ENCODE measurements around the gene UCKL1. TPM values are rescaled to one million over a fixed set of nuclear protein-coding genes. Genes with fewer than 3 reads are reported as not detected.

Gene UCKL1
- total RNA-seq: 14.5 and 15.9 TPM in 2 replicates

DNA sequence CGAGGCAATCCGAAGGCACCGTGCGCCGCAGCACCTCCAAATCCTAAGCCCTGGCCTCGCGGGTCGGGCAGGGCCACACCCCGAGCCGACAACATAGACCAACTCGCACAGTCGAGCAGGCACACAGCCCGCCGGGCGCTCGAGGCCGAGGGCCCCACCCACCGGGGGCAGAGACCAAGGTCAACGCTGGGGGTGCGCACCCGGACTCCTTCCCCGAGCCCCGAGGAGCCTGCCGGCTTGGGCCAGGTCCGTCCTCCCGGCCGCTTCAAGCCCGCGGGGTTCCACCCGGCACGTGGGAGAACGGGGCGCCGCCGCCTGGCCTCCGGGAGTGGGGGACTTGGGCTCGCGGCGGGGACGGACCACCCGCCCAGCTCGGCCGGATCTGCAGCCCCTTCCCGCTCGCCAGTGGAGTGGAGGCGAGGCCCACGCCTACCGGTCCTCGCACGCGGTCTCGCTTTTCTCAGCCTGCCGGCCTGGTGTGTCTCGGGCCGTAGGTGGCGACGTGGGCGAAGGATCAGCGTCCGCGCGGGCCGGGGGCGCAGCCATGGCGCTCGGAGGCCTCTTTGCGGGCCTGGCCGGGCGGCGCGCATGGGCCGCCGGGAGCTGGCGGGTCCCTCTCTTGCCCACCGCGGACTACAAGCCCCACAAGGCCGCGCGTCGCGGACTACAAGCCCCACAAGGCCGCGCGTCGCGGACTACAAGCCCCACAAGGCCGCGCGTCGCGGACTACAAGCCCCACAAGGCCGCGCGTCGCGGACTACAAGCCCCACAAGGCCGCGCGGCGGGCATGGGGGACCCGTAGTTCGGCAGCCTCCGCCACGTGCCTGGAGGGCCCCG, at the start of gene UCKL1:
TSS of gene UCKL1 (minus strand) at position 590 of the 837 bp plus-strand sequence. CDS start at position 546, 44 bp downstream.

DNA sequence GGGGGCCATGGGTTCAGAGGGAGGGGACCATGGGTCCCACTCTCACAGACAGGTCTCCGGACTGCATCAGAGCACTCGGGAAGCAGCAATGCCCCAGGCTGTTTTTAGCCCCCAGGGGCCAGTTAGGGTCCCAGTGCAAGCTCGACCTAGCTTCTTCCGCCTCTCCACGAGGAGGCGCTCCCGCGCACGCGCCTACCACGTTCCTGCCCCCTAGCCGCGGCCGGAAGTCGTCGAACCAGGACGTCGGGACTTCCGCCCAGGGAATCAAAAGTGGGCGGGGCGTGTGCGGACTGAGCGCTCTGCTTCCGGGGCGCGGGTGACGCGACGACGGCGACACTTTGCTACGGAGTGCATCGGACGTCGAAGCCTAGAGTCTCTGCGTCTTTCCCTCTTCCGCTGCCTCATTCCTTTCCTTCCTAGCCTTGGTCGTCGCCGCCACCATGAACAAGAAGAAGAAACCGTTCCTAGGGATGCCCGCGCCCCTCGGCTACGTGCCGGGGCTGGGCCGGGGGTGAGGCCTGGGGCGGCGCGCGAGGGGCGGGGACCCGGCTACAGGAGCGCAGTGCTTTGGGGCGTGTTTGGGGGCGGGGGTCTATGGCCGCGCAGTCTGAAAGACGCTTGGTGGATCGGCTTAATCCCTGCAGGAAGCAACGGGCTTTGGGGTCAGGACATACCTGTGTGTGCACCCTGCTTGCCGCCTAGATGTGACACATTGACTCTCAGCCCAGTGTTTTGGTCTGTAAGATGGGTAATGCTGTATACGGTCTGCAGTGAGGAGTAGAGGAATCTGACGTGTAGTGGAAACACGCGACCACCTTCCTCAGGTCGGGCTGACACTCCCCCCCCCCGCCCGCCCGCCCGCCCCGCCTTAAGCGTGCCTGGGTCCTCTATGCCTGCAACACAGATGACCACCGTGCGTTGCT, 24.9 kb upstream of the UCKL1 start, which contains the start of gene PRPF6:
TSS of gene PRPF6 (plus strand) at position 327 of the 923 bp plus-strand sequence. CDS start at position 441, 114 bp downstream.

DNA sequence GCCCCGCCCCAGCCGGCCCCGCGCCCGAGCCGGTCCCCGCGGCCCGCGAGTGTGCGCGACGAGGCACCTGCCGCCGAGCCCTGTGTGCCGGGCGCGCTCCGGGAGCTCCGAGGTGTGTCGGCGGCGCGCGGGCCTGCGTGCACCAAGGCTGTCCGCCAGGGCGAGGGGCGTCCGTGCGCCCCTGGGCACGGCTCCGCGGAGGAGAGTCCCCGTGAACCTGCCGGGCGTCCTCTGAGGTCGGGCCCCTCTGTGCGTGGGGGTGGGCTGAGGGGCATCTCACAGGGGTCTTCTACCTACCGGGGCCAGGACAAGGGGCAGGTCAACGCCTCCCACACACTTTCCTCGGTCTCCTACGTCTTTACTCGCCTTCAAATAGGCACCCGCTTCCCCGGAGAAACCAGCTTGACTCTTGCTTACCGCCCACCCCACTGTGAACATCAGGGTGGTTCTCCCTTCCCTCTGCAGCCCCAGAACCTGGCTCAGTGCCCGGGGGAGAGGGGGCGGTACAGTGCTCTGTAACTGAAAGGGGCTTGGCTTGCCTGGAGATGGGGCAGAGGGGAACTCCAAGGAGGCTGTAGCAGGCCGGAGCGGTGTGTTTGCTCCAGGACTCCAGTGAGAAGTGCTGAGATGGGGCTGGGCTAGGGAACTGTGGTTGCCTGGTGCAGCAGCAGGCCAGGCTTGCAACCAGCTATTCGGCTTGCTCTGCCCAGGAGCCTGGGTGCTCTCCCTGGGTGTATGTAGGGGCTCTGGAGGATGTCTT, 23.5 kb upstream of the UCKL1 start, which contains the start of gene SAMD10:
TSS of gene SAMD10 (minus strand) at position 86 of the 760 bp plus-strand sequence. CDS start 175 bp downstream, outside the sequence.

DNA sequence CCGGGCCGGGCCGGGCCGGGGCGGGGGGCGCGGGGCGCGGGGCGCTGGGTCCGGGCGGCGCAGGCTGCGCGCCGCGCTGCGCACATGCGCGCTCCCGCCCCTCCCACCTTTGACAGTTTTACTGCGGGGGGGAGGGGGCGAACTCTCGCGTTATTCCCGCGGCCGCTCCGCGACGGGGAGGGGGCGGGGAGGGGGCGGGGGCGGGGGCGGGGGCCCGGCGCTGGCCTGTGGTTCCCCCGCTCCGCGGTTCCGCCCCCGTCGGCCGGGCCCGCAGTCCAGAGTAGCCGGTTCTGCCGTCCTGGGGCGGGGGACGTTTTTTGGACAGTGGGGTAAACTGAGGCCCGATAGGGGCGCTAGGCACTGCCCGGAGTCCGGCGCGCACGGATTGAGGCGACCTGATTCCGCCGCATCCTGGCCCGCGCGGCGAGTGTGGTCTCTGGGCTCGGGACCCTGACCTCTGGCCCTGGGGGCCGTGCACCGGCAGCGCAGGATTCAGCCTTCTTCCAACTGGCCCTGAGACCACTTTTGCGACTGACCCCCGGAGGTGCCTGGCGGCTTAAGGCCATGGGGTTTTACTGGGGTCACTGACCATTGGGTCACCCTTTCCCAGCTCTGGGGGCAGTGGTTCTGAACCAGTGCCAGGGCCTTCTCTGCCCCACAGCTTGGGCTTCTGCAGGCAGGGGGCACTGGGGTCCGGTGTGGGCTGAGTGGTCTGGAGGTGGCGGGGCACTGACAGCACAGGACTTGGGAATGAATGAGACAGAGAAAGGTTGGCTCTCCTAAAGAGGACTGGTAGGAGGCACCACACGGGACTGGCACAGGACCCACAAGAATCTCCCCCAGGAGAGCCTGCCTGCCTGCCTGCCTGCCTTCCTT, 13.9 kb upstream of the UCKL1 start, which contains the start of gene ZNF512B:
TSS of gene ZNF512B (minus strand) at position 93 of the 876 bp plus-strand sequence. CDS start 1,980 bp downstream, outside the sequence.

DNA sequence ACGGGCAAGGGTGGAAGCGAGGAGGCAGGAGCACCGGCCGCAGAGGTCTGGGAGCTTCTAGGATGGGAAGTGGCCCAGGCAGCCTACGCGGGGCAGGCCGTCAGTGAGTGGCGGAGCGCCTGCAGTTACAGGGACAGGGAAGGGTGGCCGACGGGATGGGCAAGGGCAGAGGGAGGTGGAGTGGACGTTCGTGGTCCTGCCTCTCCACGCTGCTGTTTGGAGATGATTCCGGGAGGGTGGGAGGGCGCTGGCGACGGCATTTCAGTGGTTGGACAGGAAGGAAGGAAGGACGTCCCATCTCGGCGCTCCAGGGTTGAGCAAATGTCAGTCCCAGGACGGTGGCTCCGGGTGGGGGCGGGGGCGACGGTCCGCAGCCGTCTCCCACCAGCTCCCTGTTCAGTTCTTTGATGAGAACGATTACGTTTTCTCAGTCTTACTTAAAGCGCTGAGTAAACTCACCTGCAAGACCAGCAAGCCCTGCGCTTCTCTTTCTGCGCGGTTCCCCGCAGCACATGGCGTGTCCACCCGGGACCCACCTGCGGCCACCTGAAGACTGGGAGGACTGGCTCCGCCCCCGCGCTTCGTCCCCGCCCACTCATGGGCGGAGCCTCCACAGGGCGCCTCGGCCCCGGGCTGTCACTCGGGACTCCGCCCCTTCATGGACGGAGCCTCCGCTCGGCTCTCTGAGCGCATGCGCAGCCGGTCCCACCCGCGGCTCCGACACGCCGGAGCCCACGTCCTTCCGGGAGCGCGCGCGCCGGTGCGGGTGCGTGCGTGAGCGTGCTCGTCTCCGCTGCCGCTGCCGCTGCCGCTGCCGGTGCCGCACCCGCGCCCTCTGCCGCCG, 61.6 kb downstream of the UCKL1 start, which contains the start of gene DNAJC5:
TSS of gene DNAJC5 (plus strand) at position 769 of the 844 bp plus-strand sequence. CDS start 33,220 bp downstream, outside the sequence.

Other genes starting within 250 kb of the UCKL1 start
- 30.2 and 35.4 TPM in 2 replicates for gene ARFRP1, start 248.4 kb downstream of the UCKL1 start, total RNA-seq
- 14.3 and 15.6 TPM in 2 replicates for gene ZGPAT, start 248.4 kb downstream of the UCKL1 start, total RNA-seq
- gene LIME1, start 219.8 kb downstream of the UCKL1 start, total RNA-seq: 1.6 and 2.2 TPM in 2 replicates
- gene SLC2A4RG, start 216.6 kb downstream of the UCKL1 start, total RNA-seq: 14.4 and 18.3 TPM in 2 replicates
- 4.6 and 9.7 TPM in 2 replicates for gene ZBTB46, start 125.2 kb downstream of the UCKL1 start, total RNA-seq
- gene ABHD16B, start 94.9 kb downstream of the UCKL1 start, total RNA-seq: not detected in 2 replicates
- gene TPD52L2, start 91.1 kb downstream of the UCKL1 start, total RNA-seq: 112 and 116 TPM in 2 replicates
- 49.6 and 68.2 TPM in 2 replicates for gene DNAJC5, start 61.3 kb downstream of the UCKL1 start, total RNA-seq
- gene ZNF512B, start 13.5 kb upstream of the UCKL1 start, total RNA-seq: 4.7 and 6.1 TPM in 2 replicates
- 0.28 and 0.43 TPM in 2 replicates for gene SAMD10, start 23.2 kb upstream of the UCKL1 start, total RNA-seq
- gene PRPF6, start 24.7 kb upstream of the UCKL1 start, total RNA-seq: 57.0 and 63.9 TPM in 2 replicates
- 0.57 and 0.92 TPM in 2 replicates for gene C20orf204, start 79.8 kb upstream of the UCKL1 start, total RNA-seq
- 0.18 TPM in 1 of 2 replicates, not detected in the other for gene SOX18, start 93.2 kb upstream of the UCKL1 start, total RNA-seq
- 27.3 and 33.7 TPM in 2 replicates for gene TCEA2, start 106.8 kb upstream of the UCKL1 start, total RNA-seq
- 7.3 and 7.8 TPM in 2 replicates for gene RGS19, start 123.1 kb upstream of the UCKL1 start, total RNA-seq
- gene OPRL1, start 123.7 kb upstream of the UCKL1 start, total RNA-seq: 1.6 and 1.9 TPM in 2 replicates
- 0.14 TPM in 1 of 2 replicates, not detected in the other for gene LKAAEAR1, start 128.0 kb upstream of the UCKL1 start, total RNA-seq
- not detected in 2 replicates for gene NPBWR2, start 151.1 kb upstream of the UCKL1 start, total RNA-seq
- gene MYT1, start 208.0 kb upstream of the UCKL1 start, total RNA-seq: not detected in 2 replicates

All from smooth muscle cell of bladder (primary cell).